NCI-H2107 treated with DMSO at 0.1 percent for 48 hours (cell line): Measurements from ENCODE around the gene TMEM147.

Source experiments
- DNase-seq: peaks from one replicate; lab custom pipeline; 2025; ENCODE audit not compliant: unreplicated experiment; lab: John Stamatoyannopoulos, UW

The TMEM147 gene

DNA sequence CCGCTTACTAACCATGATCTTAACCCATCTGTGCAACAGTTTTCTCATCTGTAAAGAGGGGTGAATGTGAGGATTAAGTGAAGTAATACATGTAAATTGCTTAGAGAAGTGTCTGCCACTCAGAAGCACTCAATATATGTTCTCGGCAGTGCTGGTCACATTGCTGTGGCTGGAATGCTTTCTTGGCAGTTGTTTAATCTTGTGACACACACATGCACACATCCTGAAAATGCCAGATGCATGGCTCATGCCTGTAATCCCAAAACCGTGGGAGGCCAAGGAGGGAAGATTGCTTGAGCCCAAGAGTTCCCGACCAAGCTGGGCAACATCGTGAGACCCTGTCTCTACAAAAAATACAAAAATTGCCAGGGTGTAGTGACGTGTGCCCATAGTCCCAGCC lies 27.1 kb upstream of the TMEM147 start:
- no peak for DNase-seq

DNA sequence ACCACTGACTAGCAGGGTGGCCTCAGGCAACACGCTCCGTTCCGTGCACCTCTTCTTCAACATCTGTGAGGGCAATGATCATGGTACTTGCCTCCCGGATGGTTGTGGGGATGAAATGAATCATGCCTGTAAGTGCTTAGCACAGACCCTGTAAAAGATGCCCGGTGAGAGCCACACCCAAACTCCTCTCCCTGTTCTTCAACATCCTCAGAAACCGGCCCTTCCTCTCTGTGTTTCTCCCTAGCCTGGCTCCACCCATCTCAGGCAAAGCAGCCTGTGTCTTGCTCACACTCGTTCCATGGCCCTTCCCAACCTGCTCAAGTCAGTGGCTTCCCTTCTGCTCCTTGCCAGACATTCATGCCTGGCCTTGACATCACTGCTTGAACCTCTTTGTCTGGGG lies 26.1 kb upstream of the TMEM147 start:
- DNase-seq = no peak

DNA sequence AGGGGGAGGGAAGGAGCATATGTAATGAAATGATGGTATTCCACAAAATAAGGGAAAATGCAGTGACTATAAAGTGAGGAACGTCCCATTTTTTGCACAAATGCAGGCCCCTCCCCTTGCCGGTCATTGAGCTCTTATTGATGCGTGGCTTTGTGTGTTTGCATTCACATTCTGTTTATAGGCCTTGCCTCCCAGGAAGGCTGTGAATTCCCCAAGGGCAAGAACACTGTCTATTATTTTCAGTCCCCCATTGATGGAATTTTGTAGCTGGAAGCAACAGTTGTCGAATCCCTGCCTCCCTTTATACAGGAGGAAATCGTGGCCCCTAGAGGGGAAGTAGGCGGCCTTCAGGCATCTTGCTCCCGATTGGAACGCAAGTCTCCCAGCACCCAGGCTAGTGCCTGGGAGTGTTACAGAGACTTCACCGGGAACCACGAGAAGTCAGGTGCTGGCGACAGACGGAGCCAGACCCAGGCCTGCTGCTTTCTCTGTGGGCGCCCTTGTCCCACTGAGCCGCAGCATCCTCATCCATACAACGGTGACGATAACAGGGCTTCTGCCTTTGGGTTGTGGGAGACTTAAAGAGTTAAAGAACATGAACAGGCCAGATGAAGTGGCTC lies 24.2 kb upstream of the TMEM147 start:
- DNase-seq = no peak

DNA sequence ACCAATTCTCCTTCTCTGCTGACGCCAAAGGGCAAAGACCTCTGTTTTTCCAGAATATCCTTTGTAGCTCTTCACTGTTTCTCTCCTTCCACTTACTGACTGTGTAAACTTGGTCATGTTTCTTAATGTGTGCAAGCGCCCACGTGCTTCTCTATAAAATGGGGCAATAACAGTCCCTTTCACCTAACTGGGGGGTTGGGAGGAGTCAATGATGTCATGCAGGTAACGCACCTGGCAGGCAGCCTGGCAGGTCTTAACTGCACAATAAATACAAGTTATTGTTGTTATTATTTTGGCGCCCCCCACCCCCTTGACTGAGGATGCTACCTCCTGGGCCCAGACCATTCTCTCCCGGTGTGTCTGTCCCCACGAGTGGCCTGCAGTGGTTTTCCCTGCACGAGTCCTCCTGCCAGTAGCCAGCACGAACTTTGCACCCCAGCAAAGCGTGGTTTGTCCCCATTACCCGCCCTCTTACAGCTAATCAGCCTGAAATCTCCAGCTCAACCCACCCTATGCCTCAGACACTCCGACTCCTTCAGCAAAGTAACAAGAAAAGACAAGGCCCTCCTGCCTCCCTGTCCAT lies 22.6 kb upstream of the TMEM147 start:
- DNase-seq = no peak

DNA sequence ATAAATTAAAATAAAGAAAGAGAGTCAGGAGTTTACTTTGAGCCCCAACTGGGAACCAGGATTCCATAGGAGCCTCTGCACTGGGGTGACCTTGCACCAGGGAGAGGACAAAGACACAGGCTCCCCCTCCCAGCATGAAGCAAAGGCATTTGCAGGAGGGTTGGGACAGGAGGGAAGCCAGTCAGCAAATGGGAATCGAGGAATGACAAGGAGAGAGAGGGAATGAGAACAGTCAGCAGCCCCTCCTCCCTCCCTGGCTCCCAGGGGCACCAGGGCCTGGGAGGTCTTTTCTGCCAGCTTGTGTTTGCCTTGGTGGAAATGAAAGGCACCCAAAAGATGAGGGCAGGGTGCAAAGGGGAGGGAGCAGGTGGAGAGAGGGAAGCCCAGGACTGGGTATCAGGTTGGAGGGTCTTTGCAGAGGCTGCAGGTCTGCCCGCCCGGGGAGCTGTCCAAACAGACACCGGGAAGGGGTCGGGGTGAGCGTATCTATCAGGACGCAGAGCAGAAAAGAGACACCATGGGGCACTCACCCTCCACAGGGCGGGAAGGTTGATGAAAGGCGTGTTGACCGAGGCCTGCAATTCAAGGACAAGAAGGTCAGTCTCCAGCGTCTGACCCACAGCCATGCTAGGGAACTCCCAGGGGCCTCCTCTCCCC lies 21.1 kb upstream of the TMEM147 start:
- no peak for DNase-seq

DNA sequence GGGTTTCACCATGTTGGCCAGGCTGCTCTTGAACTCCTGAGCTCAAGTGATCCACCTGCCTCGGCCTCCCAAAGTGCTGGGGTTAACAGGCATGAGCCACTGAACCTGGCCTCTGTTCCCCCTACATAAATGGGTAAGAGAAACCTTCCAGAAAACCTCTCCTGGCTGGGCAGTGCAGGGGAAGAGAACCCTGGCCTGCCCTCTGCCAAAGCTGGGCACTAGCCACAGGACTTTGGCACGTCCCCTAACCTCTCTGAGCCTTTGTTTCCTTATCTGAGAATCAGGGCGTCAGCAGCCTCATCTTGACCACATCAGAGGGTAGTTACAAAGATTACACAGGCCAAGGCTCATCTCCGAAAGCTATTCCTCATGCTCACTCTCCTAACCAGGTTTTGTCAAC lies 19.6 kb upstream of the TMEM147 start:
- no peak for DNase-seq

DNA sequence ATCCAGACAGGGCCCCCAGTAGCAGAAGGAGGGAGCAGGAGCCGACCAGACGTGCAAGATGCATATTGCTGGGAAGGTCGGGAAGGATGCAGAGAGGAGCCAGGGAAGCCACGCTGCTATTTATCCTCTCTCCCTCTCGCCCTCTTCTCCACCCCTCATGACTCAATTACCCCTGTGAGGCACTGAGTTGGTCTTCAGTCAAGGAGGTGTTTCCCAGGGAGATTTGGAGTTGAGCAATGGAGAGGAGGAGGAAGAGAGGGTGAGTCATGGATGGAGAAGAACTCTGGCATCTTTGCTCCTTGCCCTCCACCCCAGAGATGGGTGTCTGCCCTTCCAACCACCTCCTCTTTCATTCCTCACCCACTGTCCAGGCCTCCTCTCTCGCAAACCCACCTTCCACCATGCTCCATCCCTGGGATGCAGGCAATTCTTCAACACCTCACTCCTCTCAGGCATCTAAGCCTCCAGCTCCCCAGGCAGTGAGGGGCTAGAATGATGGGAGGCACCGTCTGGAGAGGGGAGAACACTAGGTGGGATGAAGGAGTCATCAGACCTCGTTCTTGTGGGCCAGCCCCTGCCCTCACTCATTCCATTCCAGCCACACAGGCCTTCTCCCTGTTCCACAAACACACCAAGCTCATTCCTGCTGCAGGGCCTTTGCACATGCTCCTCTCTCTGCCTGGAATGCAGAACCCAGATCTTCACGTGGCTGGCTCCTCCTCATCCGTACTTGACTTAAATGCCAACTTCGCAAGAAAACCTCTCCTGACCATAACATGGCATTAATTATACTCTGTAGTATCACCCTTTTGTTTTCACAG lies 17.0 kb upstream of the TMEM147 start, which contains the start of gene SBSN:
Gene SBSN, minus strand, starts transcription at position 94 of the 821 bp plus-strand sequence. Its CDS starts 30 bp downstream, at position 64.
- no peak for DNase-seq

DNA sequence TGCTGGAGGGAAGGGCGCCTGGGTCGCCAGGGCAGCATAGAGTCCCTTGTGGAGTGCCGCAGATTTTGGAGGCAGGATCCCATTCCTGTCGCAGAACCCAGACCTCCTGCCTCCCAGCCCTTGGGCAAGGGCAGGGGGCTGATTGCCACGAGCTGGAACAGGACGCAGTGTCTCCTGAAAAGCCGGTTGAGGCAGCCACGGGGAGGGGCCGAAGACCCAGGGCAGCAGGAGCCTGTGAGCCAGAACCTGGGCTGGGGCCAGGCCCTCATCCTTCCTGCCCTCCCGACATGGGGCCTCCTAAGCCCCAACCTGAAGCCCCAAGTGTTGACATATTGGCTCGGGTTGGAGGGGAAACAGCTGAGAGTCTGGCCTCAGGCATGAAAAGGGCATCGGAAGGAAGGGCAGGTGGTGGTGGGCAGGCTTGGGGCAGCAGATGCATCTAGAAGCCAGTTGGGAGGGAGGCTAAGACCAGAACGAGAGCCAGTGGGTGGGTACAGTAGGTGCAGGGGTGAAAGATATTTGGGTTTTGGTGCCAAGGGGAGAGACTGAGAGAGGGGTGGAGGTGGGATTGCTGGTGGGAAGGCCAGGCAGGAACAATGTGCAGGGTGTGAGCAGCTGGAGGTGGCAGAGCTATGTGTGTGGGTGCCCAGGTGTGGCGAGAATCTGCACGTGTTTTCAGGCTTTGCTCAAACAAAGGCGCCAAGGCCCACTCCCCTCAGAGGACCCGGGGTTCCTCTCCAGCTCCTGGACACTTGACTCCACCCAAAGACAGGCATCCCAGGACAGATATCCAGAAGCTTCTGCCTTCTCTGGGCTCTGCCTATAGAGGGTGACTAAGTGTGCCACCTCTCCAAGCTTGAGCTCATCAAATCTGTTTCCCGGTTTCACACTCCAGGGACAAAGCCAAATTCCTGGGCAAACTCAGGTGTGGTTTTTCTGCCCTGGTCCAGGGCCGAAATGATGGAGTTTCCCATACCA lies 15.9 kb upstream of the TMEM147 start:
- DNase-seq = no peak

DNA sequence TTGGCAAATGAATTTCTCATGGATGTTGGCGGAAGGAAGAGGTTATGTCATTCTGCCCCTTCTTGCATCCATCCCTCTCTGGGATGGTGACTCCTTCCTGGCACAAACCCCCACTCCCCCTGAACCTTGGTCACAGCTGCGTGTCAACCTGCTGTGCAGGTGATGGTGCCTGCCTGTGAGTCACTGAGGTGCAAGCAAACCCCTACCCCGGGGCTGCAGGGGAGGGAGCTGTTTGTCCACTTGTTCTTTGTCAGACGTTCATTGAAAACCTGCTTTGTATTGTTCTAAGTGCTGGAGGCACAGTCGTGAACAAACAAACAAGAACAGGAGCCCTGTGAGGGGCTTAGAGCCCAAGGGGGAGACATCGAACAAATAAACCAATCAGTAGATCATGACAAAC lies 14.1 kb upstream of the TMEM147 start:
- DNase-seq = no peak

DNA sequence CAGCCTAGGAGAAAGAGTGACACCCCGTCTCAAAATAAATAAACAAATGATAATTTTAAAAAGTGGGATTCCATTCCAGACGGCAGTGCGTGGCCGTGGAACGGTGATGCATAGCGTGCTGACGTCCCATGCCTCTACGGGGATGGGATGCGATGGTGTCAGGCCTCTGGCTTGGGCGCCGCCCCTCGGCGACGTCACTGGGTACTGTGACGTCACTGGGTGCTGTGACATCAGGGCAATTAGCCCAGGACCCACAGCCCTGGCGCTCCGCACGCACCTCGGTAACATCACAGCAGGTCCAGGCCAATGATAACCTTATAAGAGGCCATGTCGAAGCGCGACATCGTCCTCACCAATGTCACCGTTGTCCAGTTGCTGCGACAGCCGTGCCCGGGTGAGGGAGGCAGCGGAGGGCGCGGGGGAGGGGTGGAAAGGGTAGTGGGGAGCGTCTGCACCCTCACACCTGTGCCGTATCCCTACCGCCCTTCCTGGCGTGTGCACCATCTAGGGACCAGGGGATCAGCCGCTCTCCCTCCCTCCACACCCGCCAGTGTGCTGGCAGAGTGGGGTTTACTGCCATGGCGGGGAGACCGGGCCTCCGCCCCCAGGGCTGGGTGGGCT lies 12.1 kb upstream of the TMEM147 start, which contains the start of gene GAPDHS:
Gene GAPDHS, plus strand, starts transcription at position 256 of the 621 bp plus-strand sequence. Its CDS starts 72 bp downstream, at position 328.
- no peak for DNase-seq

DNA sequence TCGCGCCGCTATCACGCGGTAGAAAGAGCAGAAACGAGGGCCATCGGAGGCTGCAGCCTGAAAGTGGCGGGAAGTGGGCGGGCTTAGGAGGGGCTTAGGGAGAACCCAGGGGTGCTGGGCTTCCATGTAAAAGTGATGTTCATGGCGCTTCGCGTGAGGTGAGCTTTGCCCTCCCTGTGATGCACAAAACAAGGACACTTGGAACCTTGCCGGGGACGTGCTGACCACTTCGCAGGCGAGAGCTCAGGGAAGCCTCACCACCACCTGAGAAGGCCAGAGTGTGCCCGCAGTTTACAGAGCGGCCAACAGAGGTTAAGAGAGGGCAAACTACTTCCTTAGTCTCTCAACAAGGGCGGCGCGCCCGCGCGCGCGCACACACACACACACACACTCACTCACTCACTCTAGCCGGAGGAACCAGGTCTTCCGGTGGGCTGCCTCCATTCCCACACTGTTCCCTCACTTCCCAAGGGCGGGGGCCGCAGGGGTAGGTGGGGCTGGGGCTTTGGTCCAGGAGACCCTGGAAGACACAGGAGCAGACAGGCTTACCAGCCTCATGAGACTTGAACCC lies 11.5 kb upstream of the TMEM147 start:
- no peak for DNase-seq

DNA sequence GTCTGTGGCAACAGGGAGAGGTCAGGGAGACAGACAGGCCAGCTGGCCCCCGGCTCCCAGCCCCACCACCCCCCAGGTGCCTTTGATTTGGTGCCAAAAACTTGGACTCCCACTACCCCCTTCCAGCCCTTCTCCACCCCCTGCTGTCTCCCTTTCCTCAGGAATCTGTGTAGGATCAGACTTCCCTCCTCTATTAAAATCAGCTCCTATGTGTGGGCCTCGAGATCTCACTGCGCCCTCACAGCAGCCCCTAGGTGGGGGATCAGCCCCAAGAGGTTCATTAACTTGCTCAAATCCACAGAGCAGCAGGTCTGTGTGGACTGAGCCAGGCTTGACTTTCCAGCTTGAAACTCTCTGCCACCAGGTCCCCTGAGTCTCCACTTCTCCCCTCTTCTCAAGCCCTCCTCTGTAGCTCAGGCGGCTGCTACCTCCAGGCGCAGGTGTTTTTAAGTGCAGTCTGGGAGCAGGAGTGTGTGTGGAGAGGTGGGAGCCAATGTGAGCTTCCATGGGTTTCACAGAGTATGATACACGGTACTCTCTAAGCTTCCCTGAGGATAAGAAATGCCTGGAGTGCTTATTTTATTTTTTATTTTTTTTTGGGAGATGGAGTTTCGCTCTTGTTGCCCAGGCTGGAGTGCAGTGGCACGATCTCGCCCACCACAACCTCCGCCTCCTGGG lies 10.5 kb upstream of the TMEM147 start:
- peak; percentile 56 for DNase-seq

DNA sequence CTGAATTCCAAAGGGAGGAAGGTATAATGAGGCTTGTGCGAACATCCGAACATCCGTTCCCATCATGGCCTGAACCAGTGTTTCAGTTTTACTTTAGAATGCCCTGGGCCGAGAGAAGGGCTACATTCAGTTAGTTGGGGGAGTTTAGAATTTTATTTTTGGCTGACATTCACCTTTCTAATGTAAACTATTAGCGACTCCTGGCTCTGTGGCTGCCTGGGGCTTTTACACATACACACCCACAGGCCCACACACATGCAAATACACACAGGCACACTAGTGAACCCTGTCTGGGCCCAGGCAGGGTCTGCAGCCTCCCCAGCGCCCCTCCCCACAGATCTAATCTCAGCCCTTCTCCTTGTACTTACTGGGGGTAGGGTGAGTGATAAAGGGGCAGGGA lies 6.1 kb upstream of the TMEM147 start:
- no peak for DNase-seq

DNA sequence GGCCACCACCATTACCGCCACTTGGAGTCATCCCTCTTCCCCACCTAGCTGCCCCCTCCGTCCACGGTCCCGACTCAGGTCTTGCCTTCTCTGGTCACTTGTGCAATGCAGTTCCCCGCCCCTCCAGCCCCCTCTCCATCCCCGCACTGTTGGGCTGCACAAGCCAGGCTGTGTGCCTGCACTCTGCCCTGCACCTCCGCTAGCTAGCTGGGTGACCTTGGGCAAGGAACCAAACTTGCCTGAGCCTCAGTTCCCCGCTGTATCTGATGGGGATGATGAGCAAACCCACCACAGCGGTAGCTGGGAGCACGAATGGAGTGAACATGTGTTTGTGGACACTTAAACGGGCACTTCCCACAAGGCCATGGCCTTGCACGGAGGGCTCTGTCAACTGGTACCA lies 5.6 kb upstream of the TMEM147 start:
- DNase-seq = no peak

DNA sequence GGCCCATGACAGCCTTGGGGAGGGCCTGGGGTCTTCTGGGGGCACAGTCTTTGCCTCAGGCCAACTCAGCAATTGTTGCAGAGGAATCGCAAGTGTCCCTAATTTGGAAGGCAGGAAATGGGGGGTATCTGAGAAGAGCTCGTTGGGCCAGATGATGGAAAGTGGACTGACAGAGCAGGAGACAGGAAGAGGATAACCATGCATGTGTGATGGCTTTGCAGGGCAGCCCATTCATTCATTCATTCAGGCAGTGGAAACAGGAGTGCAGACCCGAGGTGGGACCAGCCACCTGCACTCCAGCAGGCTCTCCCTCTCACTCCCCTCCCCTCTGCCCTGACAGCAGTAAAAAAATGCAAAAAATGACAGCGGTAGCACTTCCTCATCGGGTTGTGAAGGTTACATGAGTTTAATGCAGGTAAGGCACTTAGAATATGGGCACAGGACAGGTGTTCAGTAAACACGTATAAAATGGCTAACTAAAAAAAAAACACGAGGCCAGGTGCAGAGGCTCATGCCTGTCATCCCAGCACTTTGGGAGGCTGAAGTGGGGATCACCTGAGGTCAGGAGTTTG lies 5.0 kb upstream of the TMEM147 start:
- no peak for DNase-seq

DNA sequence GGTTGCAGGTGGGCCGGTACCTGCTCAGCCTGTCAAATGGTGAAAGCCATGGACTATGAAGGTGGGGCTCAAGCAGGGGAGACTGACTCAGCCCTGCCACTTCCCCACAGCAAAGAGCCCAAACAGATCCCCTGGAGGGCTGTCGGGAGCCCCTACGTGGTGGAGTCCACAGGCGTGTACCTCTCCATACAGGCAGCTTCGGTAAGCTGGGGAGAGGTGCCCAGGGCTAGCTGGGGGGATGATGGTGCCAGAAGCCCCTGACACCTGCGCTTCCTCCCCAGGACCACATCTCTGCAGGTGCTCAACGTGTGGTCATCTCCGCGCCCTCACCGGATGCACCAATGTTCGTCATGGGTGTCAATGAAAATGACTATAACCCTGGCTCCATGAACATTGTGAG lies 3.2 kb upstream of the TMEM147 start:
- DNase-seq = no peak

DNA sequence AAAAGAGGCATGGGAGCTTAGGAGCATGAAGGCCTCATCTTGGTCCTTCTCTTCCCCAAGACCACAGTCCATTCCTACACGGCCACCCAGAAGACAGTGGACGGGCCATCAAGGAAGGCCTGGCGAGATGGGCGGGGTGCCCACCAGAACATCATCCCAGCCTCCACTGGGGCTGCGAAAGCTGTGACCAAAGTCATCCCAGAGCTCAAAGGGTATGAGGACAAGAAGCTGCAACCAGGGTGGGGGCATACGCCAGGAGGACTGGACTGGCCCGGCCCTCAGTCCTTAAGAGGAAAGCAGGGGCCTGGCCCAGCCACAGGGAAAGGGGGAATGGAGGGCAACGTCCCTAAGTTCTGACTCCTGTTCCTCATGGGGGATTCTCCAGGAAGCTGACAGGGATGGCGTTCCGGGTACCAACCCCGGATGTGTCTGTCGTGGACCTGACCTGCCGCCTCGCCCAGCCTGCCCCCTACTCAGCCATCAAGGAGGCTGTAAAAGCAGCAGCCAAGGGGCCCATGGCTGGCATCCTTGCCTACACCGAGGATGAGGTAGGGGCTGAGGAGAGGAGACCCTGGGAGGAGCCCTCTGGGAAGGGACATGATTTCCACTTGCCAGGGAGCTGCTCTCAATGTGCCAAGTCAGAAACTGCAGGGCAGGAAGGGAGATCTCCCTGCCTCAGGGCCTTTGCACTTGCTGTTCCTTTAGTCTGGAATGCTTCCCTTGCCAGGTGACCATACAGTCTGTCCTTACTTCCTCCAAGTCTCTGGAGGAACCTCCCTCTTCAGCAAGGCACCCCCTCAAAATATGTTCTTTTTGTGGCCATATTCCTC lies 1.9 kb upstream of the TMEM147 start:
- DNase-seq = no peak
